OCI-LY3 (cell line): ENCODE measurements around the gene NRM.
"Not testable (repeated sequence)": the region's sequence is repeated elsewhere in the genome, so short reads cannot be mapped to it uniquely, and the experiment has no call there.

ENCODE experiments used
- H2AFZ ChIP-seq: fragments of 200-600, 300-600 bp; shearing (Covaris generic); 2 replicates; pipeline ENCODE4 v1.6.0; 2014; ENCODE audit warnings: antibody characterized with exemption, low read depth, low read length
- H3K27ac ChIP-seq: fragments of 200-600, 300-600 bp; sonication (generic); 2 replicates; pipeline ENCODE4 v1.5.1; 2014; ENCODE audit warnings: mild to moderate bottlenecking, low read length, moderate library complexity, mixed read lengths
- H3K27me3 ChIP-seq: fragments of 200-600, 300-600 bp; sonication (generic); 2 replicates; pipeline ENCODE4 v1.6.1; 2014; ENCODE audit warnings: low read depth, low read length, mixed read lengths
- H3K36me3 ChIP-seq: fragments of 200-600, 300-600 bp; sonication (generic); replicated peaks from 2 replicates; pipeline ENCODE3; 2014; ENCODE audit warnings: low read depth, low read length, mixed read lengths
- H3K4me1 ChIP-seq: fragments of 300-600, 200-600 bp; sonication (generic); 2 replicates; pipeline ENCODE4 v1.6.1; 2014; ENCODE audit warnings: low read length, mixed read lengths
- H3K4me2 ChIP-seq: fragments of 200-600, 300-600 bp; sonication (generic); 2 replicates; pipeline ENCODE4 v1.6.1; 2014; ENCODE audit warnings: low read length, mixed read lengths
- H3K4me3 ChIP-seq: fragments of 300-600, 200-600 bp; sonication (generic); 2 replicates; pipeline ENCODE4 v1.5.1; 2014; ENCODE audit warnings: antibody characterized with exemption, mild to moderate bottlenecking, low read length, moderate library complexity
- H3K79me2 ChIP-seq: fragments of 300-600, 200-600 bp; shearing (Covaris generic); 2 replicates; pipeline ENCODE4 v1.6.1; 2014; ENCODE audit warnings: mild to moderate bottlenecking, low read length, mixed read lengths
- H3K9ac ChIP-seq: fragments of 300-600, 200-600 bp; shearing (Covaris generic); 2 replicates; pipeline ENCODE4 v1.6.0; 2014; ENCODE audit warnings: mild to moderate bottlenecking, low read length, moderate library complexity
- H3K9me3 ChIP-seq: fragments of 200-600, 300-600 bp; shearing (Covaris generic); 2 replicates; pipeline ENCODE4 v1.6.1; 2014; ENCODE audit warnings: low read length, mixed read lengths; ENCODE audit not compliant: insufficient read depth
- H4K20me1 ChIP-seq: fragments of 200-600, 300-600 bp; sonication (generic); 2 replicates; pipeline ENCODE4 v1.6.1; 2016; ENCODE audit warnings: low read length, mixed read lengths; ENCODE audit not compliant: insufficient read depth
- EZH2phosphoT487 ChIP-seq: fragments of 200-600 bp; shearing (Covaris generic); IDR thresholded peaks from 2 replicates; pipeline ENCODE4 v1.6.1; 2018; ENCODE audit warnings: antibody characterized with exemption, mixed run types, low read depth
- TF ChIP-seq, protein P1 (sequence below): fragments of 200-600, 300-600 bp; sonication (generic); IDR thresholded peaks from 2 replicates; pipeline ENCODE4 v1.5.1; 2014; ENCODE audit warnings: antibody characterized with exemption, low read length, low read depth

NRM gene

DNA sequence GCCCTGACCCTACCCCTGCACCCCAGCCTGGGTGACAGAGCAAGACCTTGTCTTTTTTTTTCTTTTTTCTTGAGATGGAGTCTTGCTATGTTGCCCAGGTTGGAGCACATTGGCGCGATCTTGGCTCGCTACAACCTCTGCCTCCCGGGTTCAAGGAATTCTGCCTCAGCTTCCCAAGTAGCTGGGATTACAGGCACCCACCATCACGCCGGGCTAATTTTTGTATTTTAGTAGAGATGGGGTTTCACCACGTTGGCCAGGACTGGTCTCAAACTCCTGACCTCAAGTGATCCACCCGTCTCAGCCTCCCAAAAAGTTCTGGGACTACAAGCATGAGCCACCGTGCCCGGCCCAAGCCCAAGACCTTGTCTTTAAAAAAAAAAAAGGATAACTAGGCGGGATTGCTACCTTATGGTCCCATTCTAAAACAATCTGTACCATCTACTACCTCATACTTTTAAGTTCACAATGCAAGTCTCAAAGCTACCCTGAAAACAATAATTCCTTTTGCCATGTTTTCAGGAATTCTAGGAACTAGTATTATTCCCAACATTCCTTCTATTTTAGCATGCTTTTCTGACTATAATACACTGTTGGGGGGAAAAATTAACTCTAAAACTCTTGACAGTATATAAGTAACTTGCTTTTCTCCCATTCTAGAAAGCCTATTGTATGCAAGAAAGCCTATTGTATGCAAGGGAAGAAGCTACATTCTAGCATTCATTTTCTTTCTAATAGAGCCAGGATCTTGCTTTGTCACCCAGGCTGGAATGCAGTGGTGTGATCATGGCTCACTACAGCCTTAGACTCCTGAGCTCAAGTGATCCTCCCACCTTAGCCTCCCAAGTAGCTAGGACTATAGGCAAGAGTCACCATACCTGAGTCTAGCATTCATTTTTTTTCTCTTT lies 36.0 kb upstream of the NRM start:
- no peaks in the 10 kb centered on the region for H3K9me3 ChIP-seq
- no peak overlapping the region for H3K27ac ChIP-seq
- H2AFZ ChIP-seq: no peak overlapping the region
- no peak overlapping the region for H3K4me2 ChIP-seq
- peaks cover 44% of the 10 kb centered on the region for H4K20me1 ChIP-seq
- TF ChIP-seq EZH2phosphoT487: no peak
- TF ChIP-seq, protein P1, sequence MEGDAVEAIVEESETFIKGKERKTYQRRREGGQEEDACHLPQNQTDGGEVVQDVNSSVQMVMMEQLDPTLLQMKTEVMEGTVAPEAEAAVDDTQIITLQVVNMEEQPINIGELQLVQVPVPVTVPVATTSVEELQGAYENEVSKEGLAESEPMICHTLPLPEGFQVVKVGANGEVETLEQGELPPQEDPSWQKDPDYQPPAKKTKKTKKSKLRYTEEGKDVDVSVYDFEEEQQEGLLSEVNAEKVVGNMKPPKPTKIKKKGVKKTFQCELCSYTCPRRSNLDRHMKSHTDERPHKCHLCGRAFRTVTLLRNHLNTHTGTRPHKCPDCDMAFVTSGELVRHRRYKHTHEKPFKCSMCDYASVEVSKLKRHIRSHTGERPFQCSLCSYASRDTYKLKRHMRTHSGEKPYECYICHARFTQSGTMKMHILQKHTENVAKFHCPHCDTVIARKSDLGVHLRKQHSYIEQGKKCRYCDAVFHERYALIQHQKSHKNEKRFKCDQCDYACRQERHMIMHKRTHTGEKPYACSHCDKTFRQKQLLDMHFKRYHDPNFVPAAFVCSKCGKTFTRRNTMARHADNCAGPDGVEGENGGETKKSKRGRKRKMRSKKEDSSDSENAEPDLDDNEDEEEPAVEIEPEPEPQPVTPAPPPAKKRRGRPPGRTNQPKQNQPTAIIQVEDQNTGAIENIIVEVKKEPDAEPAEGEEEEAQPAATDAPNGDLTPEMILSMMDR: no peak
- H3K4me3 ChIP-seq: no peak overlapping the region
- H3K36me3 ChIP-seq: peaks cover 33% of the 10 kb centered on the region
- H3K4me1 ChIP-seq: peaks cover 10% of the 10 kb centered on the region
- no peaks in the 10 kb centered on the region for H3K27me3 ChIP-seq
- H3K79me2 ChIP-seq: peaks cover 38% of the 10 kb centered on the region
- H3K9ac ChIP-seq: no peak overlapping the region

DNA sequence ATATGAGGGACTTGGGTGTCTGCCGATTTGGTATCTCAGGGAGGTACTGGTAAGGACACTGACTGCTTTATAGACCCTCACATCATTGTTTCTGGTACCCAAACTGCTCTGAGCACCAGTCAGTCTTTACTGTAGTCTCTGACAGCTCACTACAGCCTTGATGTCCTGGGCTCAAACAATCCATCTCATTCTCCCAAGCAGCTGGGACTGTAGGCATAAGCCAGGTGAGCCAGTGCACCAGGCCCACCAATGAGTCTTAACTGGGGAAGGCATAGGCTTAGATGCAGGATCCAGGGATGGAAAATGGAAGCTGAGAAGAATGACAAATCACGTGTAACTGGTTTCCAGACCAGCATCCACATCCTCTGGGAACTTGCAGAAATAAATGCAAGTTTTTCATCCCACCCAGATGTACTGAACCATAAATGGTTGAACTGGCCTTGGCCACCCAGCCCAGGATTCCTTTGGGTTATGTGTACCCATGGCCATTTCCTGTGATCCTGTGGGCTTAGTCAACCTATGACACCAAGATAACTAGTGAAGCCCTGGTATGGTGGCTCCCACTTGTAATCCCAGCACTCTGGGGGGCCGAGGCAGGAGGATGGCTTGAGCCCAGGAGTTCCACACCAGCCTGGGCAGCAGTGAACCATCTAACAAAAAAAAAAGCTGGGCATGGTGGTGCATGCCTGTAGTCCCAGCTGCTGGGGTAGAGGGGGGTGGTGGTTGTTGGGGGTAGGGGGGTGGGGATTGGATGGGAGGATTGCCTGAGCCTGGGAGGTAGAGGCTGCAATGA lies 35.1 kb upstream of the NRM start:
- no peak overlapping the region for H3K4me3 ChIP-seq
- H3K36me3 ChIP-seq: peaks cover 40% of the 10 kb centered on the region
- H3K4me1 ChIP-seq: peaks cover 10% of the 10 kb centered on the region
- peaks cover 48% of the 10 kb centered on the region for H4K20me1 ChIP-seq
- H3K27ac ChIP-seq: no peak overlapping the region
- no peak overlapping the region for H3K4me2 ChIP-seq
- H3K9ac ChIP-seq: no peak overlapping the region
- H3K79me2 ChIP-seq: peaks cover 47% of the 10 kb centered on the region
- H3K9me3 ChIP-seq: no peaks in the 10 kb centered on the region
- no peak for TF ChIP-seq EZH2phosphoT487
- TF ChIP-seq, protein P1: no peak
- H3K27me3 ChIP-seq: no peaks in the 10 kb centered on the region
- no peak overlapping the region for H2AFZ ChIP-seq

DNA sequence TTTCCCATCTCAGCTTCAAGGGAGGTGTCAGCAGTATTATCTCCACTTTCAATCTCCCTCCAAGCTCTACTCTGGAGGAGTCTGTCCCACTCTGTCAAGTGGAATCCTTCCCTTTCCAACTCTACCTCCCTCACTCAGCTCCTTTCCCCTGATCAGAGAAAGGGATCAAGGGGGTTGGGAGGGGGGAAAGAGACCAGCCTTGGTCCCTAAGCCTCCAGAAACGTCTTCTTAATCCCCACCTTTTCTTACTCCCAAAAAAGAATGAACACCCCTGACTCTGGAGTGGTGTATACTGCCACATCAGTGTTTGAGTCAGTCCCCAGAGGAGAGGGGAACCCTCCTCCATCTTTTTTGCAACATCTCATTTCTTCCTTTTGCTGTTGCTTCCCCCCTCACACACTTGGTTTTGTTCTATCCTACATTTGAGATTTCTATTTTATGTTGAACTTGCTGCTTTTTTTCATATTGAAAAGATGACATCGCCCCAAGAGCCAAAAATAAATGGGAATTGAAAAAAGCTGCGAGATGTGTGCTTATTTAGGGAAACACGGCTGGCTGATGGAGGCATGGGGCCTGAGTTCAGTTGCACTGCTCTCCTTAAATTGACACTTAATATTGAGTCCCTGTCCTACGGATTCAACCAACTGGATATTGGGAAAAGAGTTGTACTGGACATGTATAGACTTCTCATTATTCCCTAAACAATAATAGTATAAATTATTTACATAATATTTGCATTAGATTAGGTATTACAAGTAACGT lies 34.3 kb upstream of the NRM start:
- Histone ChIP-seq H3K27ac (no peak overlapping the region), H3K4me1 (peaks cover 7% of the 10 kb centered on the region), H3K4me3 (no peak overlapping the region), H2AFZ (no peak overlapping the region), H3K9ac (no peak overlapping the region), H4K20me1 (peaks cover 48% of the 10 kb centered on the region), H3K27me3 (no peaks in the 10 kb centered on the region), H3K79me2 (peaks cover 55% of the 10 kb centered on the region), H3K36me3 (peaks cover 40% of the 10 kb centered on the region), H3K9me3 (no peaks in the 10 kb centered on the region), H3K4me2 (no peak overlapping the region)
- TF ChIP-seq, protein P1: no peak
- no peak for TF ChIP-seq EZH2phosphoT487

DNA sequence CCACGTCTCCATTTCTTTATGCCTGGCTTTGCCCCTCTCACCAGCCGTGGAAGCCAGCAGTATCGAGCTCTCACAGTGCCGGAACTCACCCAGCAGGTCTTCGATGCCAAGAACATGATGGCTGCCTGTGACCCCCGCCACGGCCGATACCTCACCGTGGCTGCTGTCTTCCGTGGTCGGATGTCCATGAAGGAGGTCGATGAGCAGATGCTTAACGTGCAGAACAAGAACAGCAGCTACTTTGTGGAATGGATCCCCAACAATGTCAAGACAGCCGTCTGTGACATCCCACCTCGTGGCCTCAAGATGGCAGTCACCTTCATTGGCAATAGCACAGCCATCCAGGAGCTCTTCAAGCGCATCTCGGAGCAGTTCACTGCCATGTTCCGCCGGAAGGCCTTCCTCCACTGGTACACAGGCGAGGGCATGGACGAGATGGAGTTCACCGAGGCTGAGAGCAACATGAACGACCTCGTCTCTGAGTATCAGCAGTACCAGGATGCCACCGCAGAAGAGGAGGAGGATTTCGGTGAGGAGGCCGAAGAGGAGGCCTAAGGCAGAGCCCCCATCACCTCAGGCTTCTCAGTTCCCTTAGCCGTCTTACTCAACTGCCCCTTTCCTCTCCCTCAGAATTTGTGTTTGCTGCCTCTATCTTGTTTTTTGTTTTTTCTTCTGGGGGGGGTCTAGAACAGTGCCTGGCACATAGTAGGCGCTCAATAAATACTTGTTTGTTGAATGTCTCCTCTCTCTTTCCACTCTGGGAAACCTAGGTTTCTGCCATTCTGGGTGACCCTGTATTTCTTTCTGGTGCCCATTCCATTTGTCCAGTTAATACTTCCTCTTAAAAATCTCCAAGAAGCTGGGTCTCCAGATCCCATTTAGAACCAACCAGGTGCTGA lies 33.3 kb upstream of the NRM start:
- not testable (repeated sequence) for H3K9ac ChIP-seq, H2AFZ ChIP-seq, H3K4me3 ChIP-seq, H3K9me3 ChIP-seq, H3K4me2 ChIP-seq, H3K27me3 ChIP-seq, H3K4me1 ChIP-seq, H3K27ac ChIP-seq
- peaks cover 63% of the 10 kb centered on the region for H3K79me2 ChIP-seq
- H4K20me1 ChIP-seq: peaks cover 48% of the 10 kb centered on the region
- H3K36me3 ChIP-seq: peaks cover 32% of the 10 kb centered on the region

DNA sequence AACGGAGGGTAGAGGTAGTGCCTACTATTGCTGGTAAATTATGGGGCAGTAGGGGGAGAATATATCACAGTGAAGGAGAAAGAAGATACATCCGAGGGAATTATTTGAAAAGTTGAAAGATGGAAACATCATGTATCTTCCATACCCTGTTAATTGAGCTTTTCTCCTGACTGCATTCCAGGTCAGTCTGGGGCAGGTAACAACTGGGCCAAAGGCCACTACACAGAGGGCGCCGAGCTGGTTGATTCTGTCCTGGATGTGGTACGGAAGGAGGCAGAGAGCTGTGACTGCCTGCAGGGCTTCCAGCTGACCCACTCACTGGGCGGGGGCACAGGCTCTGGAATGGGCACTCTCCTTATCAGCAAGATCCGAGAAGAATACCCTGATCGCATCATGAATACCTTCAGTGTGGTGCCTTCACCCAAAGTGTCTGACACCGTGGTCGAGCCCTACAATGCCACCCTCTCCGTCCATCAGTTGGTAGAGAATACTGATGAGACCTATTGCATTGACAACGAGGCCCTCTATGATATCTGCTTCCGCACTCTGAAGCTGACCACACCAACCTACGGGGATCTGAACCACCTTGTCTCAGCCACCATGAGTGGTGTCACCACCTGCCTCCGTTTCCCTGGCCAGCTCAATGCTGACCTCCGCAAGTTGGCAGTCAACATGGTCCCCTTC lies 32.5 kb upstream of the NRM start:
- peaks cover 48% of the 10 kb centered on the region for H4K20me1 ChIP-seq
- H3K36me3 ChIP-seq: peaks cover 32% of the 10 kb centered on the region
- H3K27ac ChIP-seq: not testable (repeated sequence)

More for the DNA sequence above, 32.5 kb upstream of the NRM start:
- Histone ChIP-seq H3K4me1 (peaks cover 17% of the 10 kb centered on the region), H3K79me2 (peaks cover 71% of the 10 kb centered on the region), H3K4me2 (peak overlapping the region; percentile 12; the same call in 1 of the 2 replicates)
- not testable (repeated sequence) for H3K27me3 ChIP-seq, H3K9me3 ChIP-seq, H2AFZ ChIP-seq, H3K9ac ChIP-seq, H3K4me3 ChIP-seq
